K562 (cell line): ENCODE results near the gene ANXA3. TPM values are rescaled to one million over a fixed set of nuclear protein-coding genes. Genes with fewer than 3 reads are reported as not detected.

Source experiments
- ATAC-seq: fragments of 200-7000 bp; cut with Tn5 transposase; 3 replicates; pipeline ENCODE4 v1.9.1; 2020; ENCODE audit warnings: moderate library complexity
- BruUV-seq: library from RNA; stranded (reverse); fragments of 400-500 nt; replicated peaks from 2 replicates; lab custom pipeline; 2021; lab: Mats Ljungman, UMichigan
- CTCF ChIA-PET: fragments of 300-600 bp; formaldehyde crosslinking; extraction: SDS; loops from one replicate; lab custom pipeline; 2021; ENCODE audit warnings: low intra/inter-chr PET ratio; lab: Yijun Ruan, JAX
- POLR2A ChIA-PET: fragments of 300-600, 350-650 bp; sonication (Branson Sonifier 250); formaldehyde crosslinking; extraction: SDS; loops from one replicate; lab custom pipeline; 2021; ENCODE audit warnings: antibody characterized with exemption, inconsistent platforms; lab: Yijun Ruan, JAX
- DNase-seq, 4 experiments: peaks; one replicate each; pipeline versions ENCODE4 v3.0.0 to v3.0.0-alpha.2; 2011 to 2018; ENCODE audit warnings: low spot score in 3 of 4, mixed read lengths in 3 of 4; ENCODE audit errors: extremely low read depth in 1 of 4
- FAIRE-seq: peaks from 2 replicates; lab custom pipeline; 2011; peaks lifted over from hg19 to GRCh38; lab: Jason Lieb, UNC
- H2AFZ ChIP-seq: 2 replicates; pipeline ENCODE4 v1.6.0; 2011; ENCODE audit warnings: low read depth, low read length, control low read depth, inconsistent platforms
- H3K27ac ChIP-seq: fragments of 200-600 bp; 3 replicates; pipeline ENCODE4 v1.8.0; 2011; ENCODE audit warnings: low read depth, mild to moderate bottlenecking, control low read depth, inconsistent platforms, low read length, moderate library complexity, mixed read lengths; ENCODE audit errors: extremely low read depth
- H3K27me3 ChIP-seq, 2 experiments: fragments of 300-600 bp in 1 of 2; 2 replicates in 1 of 2; 3 replicates in 1 of 2; pipeline versions ENCODE4 v1.6.0 to v1.8.0; 2011; ENCODE audit warnings: inconsistent platforms in 2 of 2, low read length in 2 of 2, mild to moderate bottlenecking in 1 of 2, mixed read lengths in 1 of 2, moderate library complexity in 1 of 2; ENCODE audit not compliant: control insufficient read depth in 2 of 2, insufficient read depth in 2 of 2
- H3K36me3 ChIP-seq: fragments of 300-600 bp; 3 replicates; pipeline ENCODE4 v1.8.0; 2011; ENCODE audit warnings: mild to moderate bottlenecking, low read length, inconsistent platforms; ENCODE audit not compliant: control insufficient read depth, insufficient read depth
- H3K4me1 ChIP-seq, 2 experiments: fragments of 200-600 bp in 1 of 2; replicated peaks in 1 of 2; 2 replicates in 1 of 2; 3 replicates in 1 of 2; pipeline versions ENCODE4 v1.5.1 to v1.8.0; 2011; ENCODE audit warnings: inconsistent platforms in 2 of 2, low read length in 2 of 2, mild to moderate bottlenecking in 1 of 2, mixed read lengths in 1 of 2, moderate library complexity in 1 of 2; ENCODE audit not compliant: control insufficient read depth in 2 of 2, insufficient read depth in 2 of 2
- H3K4me2 ChIP-seq: 2 replicates; pipeline ENCODE4 v1.6.1; 2011; ENCODE audit warnings: low read length, control low read depth, inconsistent platforms, mixed read lengths; ENCODE audit not compliant: insufficient read depth
- H3K4me3 ChIP-seq: fragments of 200-600 bp; sonication (generic), shearing (Covaris generic); 2 replicates; pipeline ENCODE4 v1.5.1; 2016; ENCODE audit warnings: control low read depth, inconsistent platforms
- H3K79me2 ChIP-seq: fragments of 200-600 bp; 3 replicates; pipeline ENCODE4 v1.8.0; 2011; ENCODE audit warnings: low read length, inconsistent platforms; ENCODE audit not compliant: control insufficient read depth, insufficient read depth
- H3K9ac ChIP-seq, 2 experiments: 2 replicates each; pipeline versions ENCODE4 v1.6.0 to v1.6.1; 2011; ENCODE audit warnings: low read depth in 2 of 2, low read length in 2 of 2, control low read depth in 1 of 2, inconsistent platforms in 1 of 2, mild to moderate bottlenecking in 1 of 2, mixed read lengths in 1 of 2; ENCODE audit not compliant: insufficient read depth in 1 of 2
- H3K9me1 ChIP-seq: one replicate; pipeline ENCODE4 v1.6.0; 2011; ENCODE audit warnings: inconsistent platforms, mild to moderate bottlenecking, low read length, moderate library complexity; ENCODE audit not compliant: control insufficient read depth, insufficient read depth
- H3K9me3 ChIP-seq: replicated peaks from 2 replicates; pipeline ENCODE4 v1.5.1; 2011; ENCODE audit warnings: low read depth, low read length, inconsistent platforms; ENCODE audit not compliant: control insufficient read depth, insufficient read depth
- H4K20me1 ChIP-seq: replicated peaks from 2 replicates; pipeline ENCODE4 v1.6.1; 2011; ENCODE audit warnings: low read length, inconsistent platforms, mixed read lengths; ENCODE audit not compliant: control insufficient read depth, insufficient read depth
- C11orf30 ChIP-seq: fragments of 450-650 bp; IDR thresholded peaks from 2 replicates; pipeline ENCODE4 v1.6.1; 2016; ENCODE audit warnings: low read depth, mild to moderate bottlenecking
- DMBX1 ChIP-seq: fragments of 250-450 bp; sonication (Bioruptor Pico); IDR thresholded peaks from 2 replicates; pipeline ENCODE4 v1.8.0; 2022; ENCODE audit warnings: inconsistent platforms, mild to moderate bottlenecking, moderate library complexity, borderline replicate concordance
- EWSR1 ChIP-seq: fragments of 450-650 bp; IDR thresholded peaks from 2 replicates; pipeline ENCODE4 v1.6.1; 2018; ENCODE audit warnings: borderline replicate concordance, mild to moderate bottlenecking, low read depth, moderate library complexity; ENCODE audit not compliant: partially characterized antibody
- FOSL1 ChIP-seq: fragments of 200-800 bp; sonication (Bioruptor generic); conservative IDR thresholded peaks from 2 replicates; pipeline ENCODE4 v1.6.1; 2016; ENCODE audit warnings: missing genetic modification characterization, missing compliant biosample characterization
- GATAD2A ChIP-seq: fragments of 450-650 bp; IDR thresholded peaks from 2 replicates; pipeline ENCODE4 v1.6.1; 2017
- JUND ChIP-seq, 2 experiments: IDR thresholded peaks; 2 replicates in 1 of 2; 3 replicates in 1 of 2; pipeline ENCODE4 v1.6.1; 2011; ENCODE audit warnings: borderline replicate concordance in 2 of 2, low read depth in 2 of 2, low read length in 2 of 2, improper control_type of control experiment in 1 of 2, missing biosample characterization in 1 of 2, missing genetic modification characterization in 1 of 2, missing genetic modification reagents in 1 of 2
- MAFF ChIP-seq: IDR thresholded peaks from 2 replicates; pipeline ENCODE4 v1.6.1; 2012; ENCODE audit warnings: low read length, improper control_type of control experiment
- MAFK ChIP-seq: IDR thresholded peaks from 2 replicates; pipeline ENCODE4 v1.6.1; 2011; ENCODE audit warnings: low read length, improper control_type of control experiment
- NFE2 ChIP-seq: IDR thresholded peaks from 2 replicates; pipeline ENCODE4 v1.6.1; 2014; ENCODE audit warnings: antibody characterized with exemption, low read depth
- PHB ChIP-seq: fragments of 250-450 bp; sonication (Bioruptor Pico); IDR thresholded peaks from 2 replicates; pipeline ENCODE4 v1.5.0; 2021
- POLR2AphosphoS5 ChIP-seq: IDR thresholded peaks from 2 replicates; pipeline ENCODE4 v1.6.1; 2011; ENCODE audit warnings: mild to moderate bottlenecking, low read depth, low read length, moderate library complexity; ENCODE audit not compliant: control insufficient read depth, insufficient read depth
- PURB ChIP-seq: sonication (generic); formaldehyde crosslinking; IDR thresholded peaks from 2 replicates; pipeline ENCODE4 v1.9.0; 2021; ENCODE audit warnings: low read depth, mild to moderate bottlenecking, missing genetic modification reagents
- SMC3 ChIP-seq: conservative IDR thresholded peaks from 2 replicates; pipeline ENCODE4 v1.6.1; 2011; ENCODE audit warnings: low read depth, low read length, improper control_type of control experiment; ENCODE audit not compliant: insufficient read depth
- YBX1 ChIP-seq: fragments of 450-650 bp; IDR thresholded peaks from 2 replicates; pipeline ENCODE4 v1.7.1; 2016; ENCODE audit warnings: mild to moderate bottlenecking
- ZNF12 ChIP-seq: sonication (generic); formaldehyde crosslinking; IDR thresholded peaks from 2 replicates; pipeline ENCODE4 v1.4.0; 2020; ENCODE audit warnings: mild to moderate bottlenecking, missing genetic modification reagents
- ZNF311 ChIP-seq: fragments of 250-450 bp; sonication (Bioruptor Pico); IDR thresholded peaks from 2 replicates; pipeline ENCODE4 v1.4.0; 2020; ENCODE audit warnings: mild to moderate bottlenecking, moderate library complexity
- ZNF316 ChIP-seq: fragments of 450-650 bp; IDR thresholded peaks from 2 replicates; pipeline ENCODE4 v1.6.1; 2016
- WGBS: fragments of 100-300 bp; shearing (Covaris generic); methylation state at CpG from one replicate; pipeline ENCODE4 v1.1.6; 2016; ENCODE audit warnings: low coverage, mixed read lengths; ENCODE audit not compliant: insufficient coverage; ENCODE audit errors: missing lambda C conversion rate; 5-methylcytosine and 5-hydroxymethylcytosine counted together
- in situ Hi-C: fragments of 300-500 bp; cut with MboI; formaldehyde crosslinking; loops from 4 replicates; pipeline ENCODE4 v1.15.0; 2018; ENCODE audit warnings: inconsistent platforms, mixed read lengths
- intact Hi-C: fragments of 100-400 bp; cut with micrococcal nuclease; formaldehyde crosslinking; loops from 2 replicates; pipeline ENCODE4 v1.14.2; 2022
- polyA plus RNA-seq, 8 experiments: library from polyadenylated mRNA; depleted of rRNA in 4 of 8; stranded (reverse) in 5 of 8; unstranded in 3 of 8; fragments of >200 nt; fragmentation: Nextera tagmentation in 2 of 8; fragmentation: Illumina TruSeq in 1 of 8; extraction: Ambion mirVana in 2 of 8; extraction: Trizol in 1 of 8; gene quantifications; 2 replicates each; pipeline versions ENCODE4 v1.2.1 to v1.2.3, GENCODE V29; 2011 to 2014; ENCODE audit warnings: inconsistent platforms in 1 of 8, missing spikeins in 1 of 8
- total RNA-seq, 7 experiments: library from RNA; depleted of rRNA in 6 of 7; stranded (reverse); fragments of >200 nt in 6 of 7; fragmentation: Illumina TruSeq in 2 of 7; extraction: Trizol in 2 of 7; gene quantifications; 2 replicates each; pipeline versions ENCODE4 v1.2.1 to v1.2.3, GENCODE V29; 2011 to 2021; ENCODE audit warnings: low replicate concordance in 1 of 7
- TF ChIP-seq, protein P1 (sequence below): sonication (generic); formaldehyde crosslinking; IDR thresholded peaks from 2 replicates; pipeline ENCODE4 v1.9.0; 2022; ENCODE audit warnings: mild to moderate bottlenecking, missing genetic modification reagents
- TF ChIP-seq, protein P2 (sequence below), 2 experiments: fragments of 450-650 bp in 1 of 2; sonication (generic) in 1 of 2; formaldehyde crosslinking in 1 of 2; IDR thresholded peaks in 1 of 2; conservative IDR thresholded peaks in 1 of 2; 2 replicates each; pipeline versions ENCODE4 v1.6.1 to v1.8.1; 2016 to 2023; ENCODE audit warnings: mild to moderate bottlenecking in 2 of 2, moderate library complexity in 2 of 2, inconsistent platforms in 1 of 2, missing genetic modification reagents in 1 of 2
- TF ChIP-seq, protein P3 (sequence below): fragments of 450-650 bp; IDR thresholded peaks from 2 replicates; pipeline ENCODE4 v1.6.1; 2016; ENCODE audit warnings: low read depth, mild to moderate bottlenecking, moderate library complexity

The ANXA3 gene
- total and polyA plus RNA-seq, 9 of the 15 experiments (the other 6 are each of a cell fraction or from before 2014, with no cell fraction given), result 6.3 to 15.5 (median 9.8) TPM

DNA sequence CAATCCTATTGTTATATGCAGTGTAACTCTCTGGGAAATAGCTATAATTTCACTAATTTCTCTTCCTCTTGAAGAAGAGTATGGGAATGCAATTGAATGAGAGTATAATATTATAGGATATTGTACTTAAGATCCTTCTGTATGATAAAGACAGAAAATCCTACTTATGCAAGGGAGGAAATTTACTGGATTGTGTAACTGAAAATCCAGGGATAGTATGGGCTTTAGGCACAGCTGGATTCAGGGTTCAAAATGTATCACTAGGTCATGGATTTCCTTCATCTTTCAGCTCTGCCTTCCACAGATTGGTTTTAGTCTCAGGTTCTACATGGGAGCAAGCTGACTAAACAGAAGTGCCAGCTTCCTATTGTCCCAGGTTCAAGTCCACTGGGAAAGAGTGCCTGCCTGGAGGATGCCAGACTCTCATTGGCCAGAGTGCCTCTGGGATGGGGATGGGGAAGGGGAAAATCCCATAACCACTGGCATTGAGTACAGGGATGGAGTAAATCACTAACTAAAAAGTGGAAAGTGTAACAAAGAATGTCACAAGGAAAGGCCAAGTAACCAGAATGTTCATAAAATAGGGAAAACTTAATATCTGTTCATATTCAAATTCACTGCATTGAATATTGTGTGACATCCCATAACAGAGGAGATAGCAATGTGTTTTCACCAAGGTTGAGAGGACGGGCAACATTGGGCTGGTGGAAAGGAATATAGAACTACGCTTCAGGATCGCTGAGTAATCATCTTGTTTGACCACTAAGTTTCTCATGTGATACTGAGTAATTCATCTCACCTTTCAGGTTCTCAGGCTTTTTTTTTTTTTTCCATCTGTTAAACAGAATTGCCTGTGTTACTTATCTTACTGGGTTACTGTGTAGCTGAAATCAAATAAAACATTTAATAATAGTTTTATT lies 75.7 kb downstream of the ANXA3 start:
- Histone ChIP-seq H3K4me1 (peaks cover 5 to 48% of the 10 kb centered on the region in 2 experiments), H3K9ac (no peak overlapping the region), H3K27me3 (no peaks in the 10 kb centered on the region), H4K20me1 (no peaks in the 10 kb centered on the region), H2AFZ (no peak overlapping the region), H3K4me3 (no peak overlapping the region), H3K36me3 (no peaks in the 10 kb centered on the region), H3K9me1 (no peaks in the 10 kb centered on the region), H3K79me2 (peaks cover 2% of the 10 kb centered on the region; the same call in 1 of the 3 replicates), H3K27ac (no peak overlapping the region), H3K9me3 (no peaks in the 10 kb centered on the region), H3K4me2 (no peak overlapping the region)
- in situ Hi-C loops, result no loop called here
- BruUV-seq, result no TSS peak
- DNase-seq (no peak), FAIRE-seq (no peak), ATAC-seq (no peak)
- ChIA-PET CTCF (interaction anchor here (0.6 kb wide), 1 partner anchor 977 kb away, joined by 7 read pairs; no protein-coding TSS in a partner anchor), POLR2A (interaction anchor here (0.6 to 1.5 kb wide), 2 partner anchors 55 to 149 kb away, joined by 3 to 5 read pairs; no protein-coding TSS in a partner anchor)
- WGBS, result 17% methylated on average over 3 of the region's 3 CpGs
- intact Hi-C loops, result no loop called here
- peak; percentile 92 for TF ChIP-seq C11orf30
- TF ChIP-seq, protein P1, sequence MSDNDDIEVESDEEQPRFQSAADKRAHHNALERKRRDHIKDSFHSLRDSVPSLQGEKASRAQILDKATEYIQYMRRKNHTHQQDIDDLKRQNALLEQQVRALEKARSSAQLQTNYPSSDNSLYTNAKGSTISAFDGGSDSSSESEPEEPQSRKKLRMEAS, result no peak
- no peak for TF ChIP-seq GATAD2A
- TF ChIP-seq, protein P2, sequence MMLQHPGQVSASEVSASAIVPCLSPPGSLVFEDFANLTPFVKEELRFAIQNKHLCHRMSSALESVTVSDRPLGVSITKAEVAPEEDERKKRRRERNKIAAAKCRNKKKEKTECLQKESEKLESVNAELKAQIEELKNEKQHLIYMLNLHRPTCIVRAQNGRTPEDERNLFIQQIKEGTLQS (IDR thresholded peaks at IDR 0.05), result peak; percentile 36; the same call in 1 of the 2 replicates
- TF ChIP-seq, protein P2 (CRISPR knock-in tag; conservative IDR thresholded peaks at IDR 0.05), result no peak
- TF ChIP-seq, protein P3, sequence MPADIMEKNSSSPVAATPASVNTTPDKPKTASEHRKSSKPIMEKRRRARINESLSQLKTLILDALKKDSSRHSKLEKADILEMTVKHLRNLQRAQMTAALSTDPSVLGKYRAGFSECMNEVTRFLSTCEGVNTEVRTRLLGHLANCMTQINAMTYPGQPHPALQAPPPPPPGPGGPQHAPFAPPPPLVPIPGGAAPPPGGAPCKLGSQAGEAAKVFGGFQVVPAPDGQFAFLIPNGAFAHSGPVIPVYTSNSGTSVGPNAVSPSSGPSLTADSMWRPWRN, result no peak
- TF ChIP-seq ZNF311, result no peak
- no peak for TF ChIP-seq SMC3
- no peak for TF ChIP-seq PURB
- TF ChIP-seq YBX1, result no peak
- TF ChIP-seq PHB (CRISPR knock-in tag), result no peak
- no peak for TF ChIP-seq ZNF12 (CRISPR knock-in tag)
- no peak for TF ChIP-seq DMBX1 (CRISPR knock-in tag)
- TF ChIP-seq NFE2, result 0 out of 2 replicates have a peak, but pooled peaks have one; percentile 16
- peak; percentile 45; the same call in 1 of the 2 replicates for TF ChIP-seq FOSL1 (tag)
- TF ChIP-seq POLR2AphosphoS5, result no peak
- TF ChIP-seq MAFK, result peak; percentile 68; the same call in 1 of the 2 replicates
- TF ChIP-seq EWSR1, result no peak
- peak; percentile 22; the same call in 1 of the 2 replicates for TF ChIP-seq JUND (IDR thresholded peaks at IDR 0.05; ENCODE audit: borderline replicate concordance, low read depth, low read length)
- TF ChIP-seq JUND (tag; IDR thresholded peaks at IDR 0.05; ENCODE audit: borderline replicate concordance, low read depth, low read length), result no peak
- TF ChIP-seq ZNF316, result peak; percentile 95
- TF ChIP-seq MAFF, result peak; percentile 56
